Glutamatergic neuron (in vitro differentiated cells): ENCODE measurements around the gene GRIK4. TPM values are rescaled to one million over a fixed set of nuclear protein-coding genes. Genes with fewer than 3 reads are reported as not detected.

Experiments
- DNase-seq: peaks from one replicate; pipeline ENCODE4 v3.0.0; 2022
- H3K27ac Mint-ChIP-seq: one replicate; pipeline ENCODE4 v1.8.0; 2020; ENCODE audit warnings: mild to moderate bottlenecking, mixed read lengths, inconsistent platforms; ENCODE audit not compliant: unreplicated experiment
- H3K27me3 Mint-ChIP-seq: one replicate; pipeline ENCODE4 v1.8.0; 2020; ENCODE audit warnings: mild to moderate bottlenecking, moderate library complexity, mixed read lengths, inconsistent platforms; ENCODE audit not compliant: unreplicated experiment
- H3K36me3 Mint-ChIP-seq: one replicate; pipeline ENCODE4 v1.8.0; 2020; ENCODE audit warnings: mild to moderate bottlenecking, mixed read lengths, inconsistent platforms; ENCODE audit not compliant: unreplicated experiment
- H3K4me1 Mint-ChIP-seq: one replicate; pipeline ENCODE4 v1.8.0; 2020; ENCODE audit warnings: mild to moderate bottlenecking, low read depth, mixed read lengths, inconsistent platforms; ENCODE audit not compliant: unreplicated experiment
- H3K4me3 Mint-ChIP-seq: one replicate; pipeline ENCODE4 v1.8.0; 2020; ENCODE audit warnings: mild to moderate bottlenecking, mixed read lengths, inconsistent platforms; ENCODE audit not compliant: unreplicated experiment
- H3K9me3 Mint-ChIP-seq: one replicate; pipeline ENCODE4 v1.8.0; 2020; ENCODE audit warnings: mild to moderate bottlenecking, moderate library complexity, mixed read lengths, inconsistent platforms; ENCODE audit not compliant: unreplicated experiment
- total RNA-seq: library from RNA; stranded (reverse); fragmentation: NEBNext Ultra II Directional; extraction: Animal tissue kit (Norgen Biotek cat#: 25700); gene quantifications from one replicate; pipeline ENCODE4 v1.2.1, GENCODE V29; 2021; ENCODE audit not compliant: unreplicated experiment
- TF ChIP-seq, protein P1 (sequence below): fragments of 200-600 bp; sonication (generic); IDR thresholded peaks from one replicate; pipeline ENCODE4 v1.5.0; 2021; ENCODE audit not compliant: partially characterized antibody, unreplicated experiment

GRIK4 gene
- total RNA-seq, 1 donor from 2014 or later, result 3.6 TPM

DNA sequence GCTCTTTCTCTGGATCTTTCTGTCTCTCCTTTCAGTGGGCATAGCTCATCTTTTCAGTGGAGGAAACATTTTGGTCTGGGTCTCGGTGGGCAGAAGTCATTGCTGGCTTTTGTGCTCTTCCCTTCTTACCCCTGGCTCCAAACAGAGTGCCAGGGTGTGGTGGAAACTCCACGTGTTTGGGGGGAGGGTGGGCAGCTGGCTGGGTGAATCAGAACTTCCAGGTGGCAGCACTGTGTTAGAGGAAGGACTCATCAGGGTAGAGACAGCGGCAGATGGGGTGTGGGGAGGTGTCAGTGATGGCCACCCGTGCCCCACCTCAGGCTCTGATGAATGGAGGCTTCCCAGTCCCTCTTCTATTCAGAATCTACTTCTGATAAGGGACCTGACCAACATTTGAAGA lies 114.0 kb downstream of the GRIK4 start:
- Mint-ChIP-seq H3K9me3 (no peaks in the 10 kb centered on the region), H3K4me3 (no peak overlapping the region), H3K27ac (peak overlapping the region; percentile 19), H3K27me3 (peaks cover 6% of the 10 kb centered on the region), H3K36me3 (no peaks in the 10 kb centered on the region), H3K4me1 (peaks cover 32% of the 10 kb centered on the region)
- DNase-seq, result no peak
- TF ChIP-seq, protein P1, sequence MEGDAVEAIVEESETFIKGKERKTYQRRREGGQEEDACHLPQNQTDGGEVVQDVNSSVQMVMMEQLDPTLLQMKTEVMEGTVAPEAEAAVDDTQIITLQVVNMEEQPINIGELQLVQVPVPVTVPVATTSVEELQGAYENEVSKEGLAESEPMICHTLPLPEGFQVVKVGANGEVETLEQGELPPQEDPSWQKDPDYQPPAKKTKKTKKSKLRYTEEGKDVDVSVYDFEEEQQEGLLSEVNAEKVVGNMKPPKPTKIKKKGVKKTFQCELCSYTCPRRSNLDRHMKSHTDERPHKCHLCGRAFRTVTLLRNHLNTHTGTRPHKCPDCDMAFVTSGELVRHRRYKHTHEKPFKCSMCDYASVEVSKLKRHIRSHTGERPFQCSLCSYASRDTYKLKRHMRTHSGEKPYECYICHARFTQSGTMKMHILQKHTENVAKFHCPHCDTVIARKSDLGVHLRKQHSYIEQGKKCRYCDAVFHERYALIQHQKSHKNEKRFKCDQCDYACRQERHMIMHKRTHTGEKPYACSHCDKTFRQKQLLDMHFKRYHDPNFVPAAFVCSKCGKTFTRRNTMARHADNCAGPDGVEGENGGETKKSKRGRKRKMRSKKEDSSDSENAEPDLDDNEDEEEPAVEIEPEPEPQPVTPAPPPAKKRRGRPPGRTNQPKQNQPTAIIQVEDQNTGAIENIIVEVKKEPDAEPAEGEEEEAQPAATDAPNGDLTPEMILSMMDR, result no peak

DNA sequence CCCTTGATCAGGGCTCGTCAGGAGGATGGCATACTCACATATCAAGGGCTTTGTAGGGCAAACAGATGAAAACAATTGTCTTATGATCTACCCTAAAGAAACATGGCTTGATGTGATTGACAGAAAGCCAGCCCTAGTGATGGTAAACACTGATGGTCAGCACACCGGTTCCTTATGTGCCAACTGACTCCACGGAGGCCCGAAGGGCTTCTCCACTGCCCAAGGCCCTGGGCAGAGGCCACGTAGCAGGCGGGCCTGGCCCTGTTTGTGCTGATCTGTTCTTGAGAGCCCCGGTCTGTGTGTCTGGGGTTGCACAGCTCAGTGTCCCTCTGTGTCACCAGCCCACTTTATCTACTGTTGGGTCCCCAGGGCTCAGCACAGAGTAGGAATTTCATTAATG lies 115.2 kb downstream of the GRIK4 start:
- H3K27me3 Mint-ChIP-seq, result peaks cover 9% of the 10 kb centered on the region
- no peak for DNase-seq
- no peaks in the 10 kb centered on the region for H3K36me3 Mint-ChIP-seq

DNA sequence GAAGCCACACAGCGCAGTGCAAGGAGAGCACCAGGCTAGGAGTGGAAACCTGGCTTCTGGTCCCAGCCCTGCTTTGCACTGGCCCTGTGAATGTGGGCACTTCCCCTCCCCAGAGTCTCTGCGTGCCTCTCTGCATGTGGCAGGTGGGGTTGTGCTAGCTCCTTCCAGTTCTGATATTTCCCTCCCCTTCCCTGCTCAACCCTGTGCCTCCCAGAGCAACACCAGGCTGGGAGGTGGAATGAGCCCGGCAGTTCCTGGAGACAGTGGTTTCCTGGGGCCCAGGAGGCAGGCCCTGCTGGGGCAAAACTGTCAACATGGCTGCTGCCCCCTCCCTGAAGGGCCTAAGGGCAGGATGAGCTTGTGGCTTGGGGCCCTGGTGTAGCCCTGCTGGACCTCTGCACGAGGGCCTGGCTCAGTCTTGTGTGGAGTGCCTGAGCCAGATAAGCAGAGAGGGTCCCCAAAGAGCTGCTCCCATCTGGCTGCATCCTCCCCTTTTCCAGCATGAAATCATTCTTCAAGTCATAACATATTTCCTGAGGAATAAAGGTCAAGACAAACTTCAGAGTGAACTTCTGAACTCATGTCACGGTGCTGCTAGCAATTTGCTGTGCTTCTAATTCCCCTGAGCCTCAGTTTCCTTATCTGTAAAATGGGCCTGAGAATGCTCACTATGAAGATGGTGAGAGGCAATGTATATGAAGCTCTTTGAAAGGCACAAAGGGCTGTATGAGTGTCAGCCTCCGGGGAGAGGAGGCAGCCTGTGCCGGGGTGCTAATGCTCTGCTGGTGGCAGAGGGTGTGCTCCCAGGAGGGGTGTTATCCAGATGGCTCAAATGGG lies 116.0 kb downstream of the GRIK4 start:
- Mint-ChIP-seq H3K4me1 (peaks cover 33% of the 10 kb centered on the region), H3K36me3 (no peaks in the 10 kb centered on the region), H3K9me3 (no peaks in the 10 kb centered on the region), H3K27ac (no peak overlapping the region), H3K27me3 (peaks cover 9% of the 10 kb centered on the region), H3K4me3 (no peak overlapping the region)
- TF ChIP-seq, protein P1, result no peak
- no peak for DNase-seq

More for the DNA sequence above, 115.2 kb downstream of the GRIK4 start:
- TF ChIP-seq, protein P1, result no peak
- Mint-ChIP-seq H3K4me3 (no peak overlapping the region), H3K27ac (no peak overlapping the region), H3K9me3 (no peaks in the 10 kb centered on the region), H3K4me1 (peaks cover 37% of the 10 kb centered on the region)

DNA sequence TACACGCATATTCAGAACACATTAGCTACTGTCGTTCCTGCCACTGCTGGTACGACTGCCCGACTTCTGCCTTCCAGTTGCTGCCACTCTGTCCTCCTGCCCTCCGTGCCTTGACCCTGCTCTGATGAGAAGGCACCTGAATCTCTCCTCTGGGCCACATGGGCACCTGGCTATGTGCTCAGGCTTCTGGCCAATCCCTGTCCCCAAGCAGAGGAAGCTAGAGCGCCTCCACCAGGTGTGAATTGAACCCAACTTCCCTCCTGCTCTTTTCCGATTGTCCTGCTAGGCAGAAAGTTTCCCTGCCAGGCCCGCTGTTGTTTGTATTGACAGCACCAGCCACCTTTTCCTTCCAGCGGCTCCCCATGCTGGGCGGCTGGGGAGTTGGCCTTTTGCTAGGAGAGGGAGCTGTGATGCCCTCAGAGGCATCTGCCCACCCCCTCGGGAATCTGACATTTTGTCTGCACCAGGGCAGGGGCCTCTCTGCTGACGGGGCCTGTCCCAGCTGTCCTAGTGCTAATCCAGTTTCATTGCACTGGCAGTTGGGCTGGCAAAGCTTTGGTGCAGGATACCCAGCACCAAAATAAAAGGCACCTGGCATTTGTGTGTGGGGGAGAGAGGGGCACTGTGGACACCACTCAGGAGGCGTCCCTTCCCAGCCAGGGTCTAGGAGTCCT lies 118.0 kb downstream of the GRIK4 start:
- no peak for DNase-seq
- Mint-ChIP-seq H3K27ac (no peak overlapping the region), H3K4me1 (peaks cover 32% of the 10 kb centered on the region), H3K4me3 (no peak overlapping the region), H3K36me3 (no peaks in the 10 kb centered on the region), H3K9me3 (no peaks in the 10 kb centered on the region), H3K27me3 (peaks cover 8% of the 10 kb centered on the region)
- TF ChIP-seq, protein P1, result no peak

DNA sequence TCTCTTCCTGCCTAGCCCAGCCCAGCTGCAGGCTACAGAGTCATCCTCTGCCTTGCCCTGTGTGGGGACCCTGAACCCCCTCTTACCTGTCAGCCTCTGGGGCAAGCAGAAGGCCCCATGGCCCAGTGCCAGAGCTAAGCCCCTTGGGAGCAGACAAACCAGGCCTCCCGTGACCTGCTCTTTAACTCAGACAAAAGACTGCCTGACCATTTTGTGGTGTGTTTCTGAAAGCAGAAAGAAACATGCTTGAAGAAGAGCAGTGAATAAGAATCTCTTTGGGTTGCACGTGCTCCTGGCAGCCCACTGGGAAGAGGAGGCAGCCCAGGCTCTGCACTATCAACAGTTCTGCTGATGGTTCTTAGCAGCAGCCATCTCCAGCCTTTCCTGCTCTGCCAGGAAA lies 118.6 kb downstream of the GRIK4 start:
- Mint-ChIP-seq H3K4me3 (no peak overlapping the region), H3K27ac (peak overlapping the region; percentile 17), H3K4me1 (peaks cover 29% of the 10 kb centered on the region), H3K9me3 (no peaks in the 10 kb centered on the region), H3K27me3 (peaks cover 7% of the 10 kb centered on the region), H3K36me3 (no peaks in the 10 kb centered on the region)
- DNase-seq, result no peak
- TF ChIP-seq, protein P1, result no peak
